ENCODE results near the gene TMEM33. TPM values are rescaled to one million over a fixed set of nuclear protein-coding genes. Genes with fewer than 3 reads are reported as not detected.
"Not testable (repeated sequence)": the region's sequence is repeated elsewhere in the genome, so short reads cannot be mapped to it uniquely, and the experiment has no call there.

TMEM33 gene
- total RNA-seq (2012; rRNA removed): 108 and 118 TPM in 2 replicates

- peaks cover 5% of the 10 kb centered on the region for H3K36me3 ChIP-seq (ENCODE audit: insufficient read depth, low read length)
- no peaks in the 10 kb centered on the region for H3K9me3 ChIP-seq (replicated peaks; ENCODE audit: low read length)
- H3K27me3 ChIP-seq (ENCODE audit: control insufficient read depth, insufficient read depth, low read length): peaks cover 20% of the 10 kb centered on the region
- H3K4me3 ChIP-seq (ENCODE audit: low read length): peak within 1 kb of the TSS; percentile 99
- peaks cover 8% of the 10 kb centered on the region for H3K4me1 ChIP-seq (ENCODE audit: control insufficient read depth, insufficient read depth, low read length)
- peak within 1 kb of the TSS; percentile 96 for H3K9ac ChIP-seq (ENCODE audit: low read depth, low read length)
- peak within 1 kb of the TSS; percentile 84 for H3K4me2 ChIP-seq (ENCODE audit: low read length)
Measured at GRCh38 chr4:41934901-41935651, at the start of gene TMEM33. Gene TMEM33 (plus strand): TSS chr4:41935429. CDS start chr4:41935485, 56 bp downstream.

- H3K4me3 ChIP-seq (ENCODE audit: low read length): no peak overlapping the region
- H3K4me1 ChIP-seq (ENCODE audit: control insufficient read depth, insufficient read depth, low read length): peaks cover 14% of the 10 kb centered on the region
- no peak overlapping the region for H3K9ac ChIP-seq (ENCODE audit: low read depth, low read length)
- peaks cover 88% of the 10 kb centered on the region for H3K27me3 ChIP-seq (ENCODE audit: control insufficient read depth, insufficient read depth, low read length)
- no peaks in the 10 kb centered on the region for H3K36me3 ChIP-seq (ENCODE audit: insufficient read depth, low read length)
- no peak overlapping the region for H3K4me2 ChIP-seq (ENCODE audit: low read length)
- H3K9me3 ChIP-seq (replicated peaks; ENCODE audit: low read length): no peaks in the 10 kb centered on the region
Measured at GRCh38 chr4:41885456-41885855, 49.8 kb upstream of the TMEM33 start.

GRCh38 chr4:41887277-41887676 lies 48.0 kb upstream of the TMEM33 start:
- H3K9ac ChIP-seq (ENCODE audit: low read depth, low read length): no peak overlapping the region
- H3K4me2 ChIP-seq (ENCODE audit: low read length): no peak overlapping the region
- no peaks in the 10 kb centered on the region for H3K9me3 ChIP-seq (replicated peaks; ENCODE audit: low read length)
- no peaks in the 10 kb centered on the region for H3K36me3 ChIP-seq (ENCODE audit: insufficient read depth, low read length)
- H3K27me3 ChIP-seq (ENCODE audit: control insufficient read depth, insufficient read depth, low read length): peaks cover 86% of the 10 kb centered on the region
- H3K4me1 ChIP-seq (ENCODE audit: control insufficient read depth, insufficient read depth, low read length): peaks cover 3% of the 10 kb centered on the region
- H3K4me3 ChIP-seq (ENCODE audit: low read length): no peak overlapping the region

- no peak overlapping the region for H3K4me3 ChIP-seq (ENCODE audit: low read length)
- H3K27me3 ChIP-seq (ENCODE audit: control insufficient read depth, insufficient read depth, low read length): peaks cover 87% of the 10 kb centered on the region
- no peaks in the 10 kb centered on the region for H3K36me3 ChIP-seq (ENCODE audit: insufficient read depth, low read length)
- no peak overlapping the region for H3K9ac ChIP-seq (ENCODE audit: low read depth, low read length)
- H3K9me3 ChIP-seq (replicated peaks; ENCODE audit: low read length): no peaks in the 10 kb centered on the region
- no peaks in the 10 kb centered on the region for H3K4me1 ChIP-seq (ENCODE audit: control insufficient read depth, insufficient read depth, low read length)
- no peak overlapping the region for H3K4me2 ChIP-seq (ENCODE audit: low read length)
Measured at GRCh38 chr4:41887821-41888686, 47.2 kb upstream of the TMEM33 start.

GRCh38 chr4:41888687-41889074 lies 46.5 kb upstream of the TMEM33 start:
- Histone ChIP-seq H3K4me1 (ENCODE audit: control insufficient read depth, insufficient read depth, low read length) (no peaks in the 10 kb centered on the region), H3K9ac (ENCODE audit: low read depth, low read length) (no peak overlapping the region), H3K9me3 (replicated peaks; ENCODE audit: low read length) (no peaks in the 10 kb centered on the region), H3K4me3 (ENCODE audit: low read length) (no peak overlapping the region), H3K4me2 (ENCODE audit: low read length) (no peak overlapping the region), H3K27me3 (ENCODE audit: control insufficient read depth, insufficient read depth, low read length) (peaks cover 89% of the 10 kb centered on the region), H3K36me3 (ENCODE audit: insufficient read depth, low read length) (no peaks in the 10 kb centered on the region)

GRCh38 chr4:41889317-41889716 lies 45.9 kb upstream of the TMEM33 start:
- no peak overlapping the region for H3K4me3 ChIP-seq (ENCODE audit: low read length)
- no peaks in the 10 kb centered on the region for H3K4me1 ChIP-seq (ENCODE audit: control insufficient read depth, insufficient read depth, low read length)
- no peaks in the 10 kb centered on the region for H3K36me3 ChIP-seq (ENCODE audit: insufficient read depth, low read length)
- H3K9me3 ChIP-seq (replicated peaks; ENCODE audit: low read length): no peaks in the 10 kb centered on the region
- H3K4me2 ChIP-seq (ENCODE audit: low read length): no peak overlapping the region
- H3K27me3 ChIP-seq (ENCODE audit: control insufficient read depth, insufficient read depth, low read length): peaks cover 88% of the 10 kb centered on the region
- H3K9ac ChIP-seq (ENCODE audit: low read depth, low read length): no peak overlapping the region

GRCh38 chr4:41890085-41890484 lies 45.1 kb upstream of the TMEM33 start:
- Histone ChIP-seq H3K9me3 (replicated peaks; ENCODE audit: low read length) (no peaks in the 10 kb centered on the region), H3K4me3 (ENCODE audit: low read length) (no peak overlapping the region), H3K4me2 (ENCODE audit: low read length) (no peak overlapping the region), H3K9ac (ENCODE audit: low read depth, low read length) (no peak overlapping the region), H3K36me3 (ENCODE audit: insufficient read depth, low read length) (no peaks in the 10 kb centered on the region), H3K4me1 (ENCODE audit: control insufficient read depth, insufficient read depth, low read length) (no peaks in the 10 kb centered on the region), H3K27me3 (ENCODE audit: control insufficient read depth, insufficient read depth, low read length) (peaks cover 84% of the 10 kb centered on the region)

GRCh38 chr4:41896648-41897047 lies 38.6 kb upstream of the TMEM33 start:
- Histone ChIP-seq H3K4me1 (ENCODE audit: control insufficient read depth, insufficient read depth, low read length) (no peaks in the 10 kb centered on the region), H3K36me3 (ENCODE audit: insufficient read depth, low read length) (no peaks in the 10 kb centered on the region), H3K9me3 (replicated peaks; ENCODE audit: low read length) (no peaks in the 10 kb centered on the region), H3K9ac (ENCODE audit: low read depth, low read length) (no peak overlapping the region), H3K4me2 (ENCODE audit: low read length) (no peak overlapping the region), H3K27me3 (ENCODE audit: control insufficient read depth, insufficient read depth, low read length) (peaks cover 36% of the 10 kb centered on the region), H3K4me3 (ENCODE audit: low read length) (no peak overlapping the region)

- Histone ChIP-seq H3K4me1 (ENCODE audit: control insufficient read depth, insufficient read depth, low read length) (no peaks in the 10 kb centered on the region), H3K9me3 (replicated peaks; ENCODE audit: low read length) (no peaks in the 10 kb centered on the region), H3K4me3 (ENCODE audit: low read length) (no peak overlapping the region), H3K36me3 (ENCODE audit: insufficient read depth, low read length) (no peaks in the 10 kb centered on the region), H3K27me3 (ENCODE audit: control insufficient read depth, insufficient read depth, low read length) (peaks cover 29% of the 10 kb centered on the region), H3K9ac (ENCODE audit: low read depth, low read length) (no peak overlapping the region), H3K4me2 (ENCODE audit: low read length) (no peak overlapping the region)
Measured at GRCh38 chr4:41897698-41898097, 37.5 kb upstream of the TMEM33 start.

GRCh38 chr4:41909136-41909535 lies 26.1 kb upstream of the TMEM33 start:
- not testable (repeated sequence) for H3K36me3 ChIP-seq (ENCODE audit: insufficient read depth, low read length); H3K9me3 ChIP-seq (replicated peaks; ENCODE audit: low read length); H3K4me3 ChIP-seq (ENCODE audit: low read length); H3K4me1 ChIP-seq (ENCODE audit: control insufficient read depth, insufficient read depth, low read length); H3K4me2 ChIP-seq (ENCODE audit: low read length); H3K9ac ChIP-seq (ENCODE audit: low read depth, low read length); H3K27me3 ChIP-seq (ENCODE audit: control insufficient read depth, insufficient read depth, low read length)

- Histone ChIP-seq H3K9me3 (replicated peaks; ENCODE audit: low read length) (no peaks in the 10 kb centered on the region), H3K4me2 (ENCODE audit: low read length) (no peak overlapping the region), H3K4me3 (ENCODE audit: low read length) (no peak overlapping the region), H3K36me3 (ENCODE audit: insufficient read depth, low read length) (no peaks in the 10 kb centered on the region), H3K9ac (ENCODE audit: low read depth, low read length) (no peak overlapping the region), H3K27me3 (ENCODE audit: control insufficient read depth, insufficient read depth, low read length) (no peaks in the 10 kb centered on the region), H3K4me1 (ENCODE audit: control insufficient read depth, insufficient read depth, low read length) (peaks cover 7% of the 10 kb centered on the region)
Measured at GRCh38 chr4:41912546-41912945, 22.7 kb upstream of the TMEM33 start.

Measured in skeletal muscle satellite cell (primary cell).